Right renal pelvis (tissue), 4 donors: ENCODE measurements around the gene NAT8. TPM values are rescaled to one million over a fixed set of nuclear protein-coding genes. Genes with fewer than 3 reads are reported as not detected.
"Not testable (repeated sequence)": the region's sequence is repeated elsewhere in the genome, so short reads cannot be mapped to it uniquely, and the experiment has no call there.

ENCODE experiments used
- DNase-seq, 4 donors: peaks; one replicate each; pipeline ENCODE4 v3.0.0-alpha.2; 2013; ENCODE audit warnings: low read depth in 4 of 4, low spot score in 3 of 4, missing footprints in 1 of 4
- polyA plus RNA-seq, 4 donors: library from polyadenylated mRNA; unstranded; fragments of 120-200 nt; gene quantifications; one replicate each; pipeline ENCODE4 v1.2.1, GENCODE V29; 2013; ENCODE audit not compliant: insufficient read length in 4 of 4

The NAT8 gene, protein sequence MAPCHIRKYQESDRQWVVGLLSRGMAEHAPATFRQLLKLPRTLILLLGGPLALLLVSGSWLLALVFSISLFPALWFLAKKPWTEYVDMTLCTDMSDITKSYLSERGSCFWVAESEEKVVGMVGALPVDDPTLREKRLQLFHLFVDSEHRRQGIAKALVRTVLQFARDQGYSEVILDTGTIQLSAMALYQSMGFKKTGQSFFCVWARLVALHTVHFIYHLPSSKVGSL
- 10 to 100 TPM; 23.7 to 29.0 (median 24.6) TPM for polyA plus RNA-seq

DNA sequence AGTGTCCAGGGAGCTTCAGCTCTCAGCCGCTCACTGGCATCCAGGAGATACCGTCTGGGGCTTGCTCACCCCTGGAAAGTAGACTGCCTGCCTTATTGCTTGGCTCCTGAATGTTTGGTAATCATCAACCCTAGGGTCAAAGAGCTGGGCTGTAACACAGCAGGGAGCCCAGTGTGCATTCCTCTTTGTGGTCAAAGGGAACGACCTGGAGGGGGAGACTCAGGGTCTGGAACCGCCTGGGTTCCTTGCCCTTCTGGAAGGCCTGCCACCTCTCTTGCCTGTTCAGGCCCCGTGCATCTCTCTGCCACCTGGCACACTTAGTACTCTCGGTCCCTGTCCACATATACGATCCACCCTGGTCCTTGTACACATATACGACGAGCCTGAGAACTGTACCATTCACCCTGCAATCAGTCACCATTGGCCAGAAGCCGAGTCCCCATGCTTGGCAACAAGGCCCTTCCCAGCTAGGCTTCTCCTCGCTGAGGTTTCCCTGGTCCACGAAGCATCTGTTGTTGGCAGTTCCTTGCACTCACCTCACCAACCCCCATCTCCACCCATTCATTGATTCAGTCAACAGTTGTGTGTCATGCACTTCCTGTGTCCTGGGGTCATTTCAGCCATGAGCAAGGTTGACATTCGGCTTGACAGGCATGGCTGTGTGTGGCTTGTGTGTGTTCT is at the start of gene NAT8:
Gene NAT8, minus strand, starts transcription at position 85 of the 681 bp plus-strand sequence. CDS start 794 bp downstream, outside the sequence.
- no peak for DNase-seq

DNA sequence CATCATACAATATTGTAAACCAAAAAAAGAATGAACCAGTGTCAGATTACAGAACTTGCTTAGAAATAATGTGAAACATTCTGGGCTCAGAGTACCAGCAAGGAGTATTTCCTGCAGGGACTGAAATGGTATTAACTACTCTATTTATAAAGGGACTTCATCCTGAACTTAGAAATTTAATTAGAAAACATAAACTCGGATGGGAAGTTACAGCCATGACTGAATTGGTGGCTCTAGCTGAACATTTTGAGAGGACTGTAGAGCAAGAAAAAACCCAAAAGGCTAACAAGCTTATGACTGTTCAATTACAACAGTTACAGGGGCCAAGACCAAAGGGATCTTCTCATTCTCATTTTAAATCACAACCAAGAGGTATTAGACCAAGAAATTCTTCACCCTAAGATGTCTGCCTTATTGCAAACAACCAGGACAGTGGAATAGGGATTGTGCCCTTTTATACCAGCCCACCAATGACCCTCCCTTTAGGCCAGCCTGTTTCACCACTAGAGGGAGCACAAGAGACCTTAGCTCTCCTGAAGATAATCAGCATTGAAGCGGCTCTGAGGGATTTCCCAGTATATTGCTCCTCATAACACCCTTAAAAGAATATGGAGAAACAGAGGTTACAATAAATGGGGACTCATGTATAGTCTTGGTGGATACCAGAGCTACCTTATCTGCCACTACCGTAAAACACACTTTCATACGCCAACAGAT is 48.3 kb upstream of the NAT8 start:
- DNase-seq, result not testable (repeated sequence)

DNA sequence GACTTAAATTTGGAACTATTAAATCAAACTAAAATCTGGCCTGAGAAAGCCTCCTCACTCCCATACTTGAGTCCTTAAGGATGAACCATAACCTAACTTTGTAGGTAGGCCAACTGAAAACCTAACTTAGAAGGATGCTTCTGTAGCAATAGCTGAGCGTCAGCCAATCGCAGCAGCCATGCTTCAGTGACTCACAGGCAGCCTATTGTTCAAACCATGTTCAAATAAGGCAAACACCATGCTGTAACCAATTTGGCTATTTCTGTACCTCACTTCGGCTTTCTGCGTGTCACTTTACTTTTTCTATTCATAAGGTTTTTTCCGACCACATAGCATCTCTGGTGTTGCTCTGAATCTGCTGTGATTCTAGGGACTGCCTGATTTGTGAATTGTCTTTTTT is 46.3 kb upstream of the NAT8 start:
- not testable (repeated sequence) for DNase-seq

DNA sequence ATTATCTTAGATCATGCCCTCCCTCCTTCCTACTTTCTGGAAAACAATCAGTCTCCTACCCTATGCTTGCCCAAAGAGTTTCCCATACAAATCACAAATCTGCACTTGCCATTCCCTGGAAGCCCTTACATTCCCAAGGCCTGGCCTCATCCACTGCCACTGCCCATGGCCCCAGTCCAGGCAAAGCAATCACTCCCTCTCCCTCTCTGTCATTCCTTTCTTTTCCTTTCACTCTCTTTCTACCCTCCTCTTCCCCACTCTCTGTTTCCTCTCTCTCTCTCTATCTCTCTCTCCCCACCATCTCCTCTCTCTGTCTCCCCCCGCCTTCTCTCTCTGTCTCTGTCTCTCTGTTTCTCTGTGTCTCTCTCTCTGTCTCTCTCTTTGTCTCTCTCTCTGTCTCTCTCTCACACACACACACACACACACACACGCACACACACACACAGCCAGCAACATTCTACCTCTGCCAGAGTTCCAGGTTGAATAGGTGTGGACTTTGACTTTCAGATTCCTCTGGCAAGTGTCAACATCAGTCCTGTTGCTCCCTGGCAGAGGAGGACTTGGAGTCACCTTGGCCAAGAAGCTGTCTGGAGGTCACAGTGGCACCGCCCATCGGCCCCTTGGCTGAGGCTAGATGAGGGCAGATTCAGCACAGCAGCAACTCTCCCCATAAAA is 43.7 kb upstream of the NAT8 start:
- DNase-seq, result no peak

DNA sequence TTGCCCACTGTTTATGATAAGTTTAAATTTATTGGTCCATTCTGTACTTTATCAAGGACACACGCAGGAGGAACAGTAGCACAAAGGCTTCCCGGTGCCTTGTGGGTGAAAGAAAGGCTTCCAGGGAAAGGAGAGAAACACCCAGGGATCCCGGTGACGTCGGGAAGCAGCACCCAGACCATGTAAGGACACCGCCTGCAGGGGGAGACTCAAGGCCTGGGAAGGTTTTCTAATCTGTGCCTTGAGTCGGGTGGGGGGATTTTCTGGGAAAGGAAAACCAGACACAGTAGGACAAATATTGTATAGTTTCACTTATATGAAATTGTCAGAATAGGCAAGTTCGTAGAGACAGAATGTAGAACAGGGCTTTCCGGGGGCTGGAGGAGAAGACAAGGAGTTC is 42.7 kb upstream of the NAT8 start:
- DNase-seq, result not testable (repeated sequence)

DNA sequence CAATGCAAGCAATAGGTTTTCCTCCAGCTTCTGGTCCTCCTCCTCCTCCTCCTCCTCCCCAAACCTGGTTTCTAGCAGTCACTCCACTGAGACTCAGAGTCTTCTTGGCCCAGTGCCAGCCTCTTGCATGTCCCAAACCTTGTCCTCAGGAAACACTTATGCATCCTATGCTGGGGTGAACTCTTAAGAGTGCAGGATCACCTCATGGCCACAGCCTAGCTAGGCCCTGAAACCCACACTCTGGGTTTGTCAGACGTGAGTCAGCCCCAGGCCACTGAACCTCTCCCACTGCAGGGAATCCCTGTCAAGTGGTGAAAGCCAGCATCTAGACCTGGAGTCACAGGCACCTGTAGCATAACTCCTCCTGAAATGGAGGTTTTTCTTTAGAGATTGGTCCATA is 42.1 kb upstream of the NAT8 start:
- not testable (repeated sequence) for DNase-seq

DNA sequence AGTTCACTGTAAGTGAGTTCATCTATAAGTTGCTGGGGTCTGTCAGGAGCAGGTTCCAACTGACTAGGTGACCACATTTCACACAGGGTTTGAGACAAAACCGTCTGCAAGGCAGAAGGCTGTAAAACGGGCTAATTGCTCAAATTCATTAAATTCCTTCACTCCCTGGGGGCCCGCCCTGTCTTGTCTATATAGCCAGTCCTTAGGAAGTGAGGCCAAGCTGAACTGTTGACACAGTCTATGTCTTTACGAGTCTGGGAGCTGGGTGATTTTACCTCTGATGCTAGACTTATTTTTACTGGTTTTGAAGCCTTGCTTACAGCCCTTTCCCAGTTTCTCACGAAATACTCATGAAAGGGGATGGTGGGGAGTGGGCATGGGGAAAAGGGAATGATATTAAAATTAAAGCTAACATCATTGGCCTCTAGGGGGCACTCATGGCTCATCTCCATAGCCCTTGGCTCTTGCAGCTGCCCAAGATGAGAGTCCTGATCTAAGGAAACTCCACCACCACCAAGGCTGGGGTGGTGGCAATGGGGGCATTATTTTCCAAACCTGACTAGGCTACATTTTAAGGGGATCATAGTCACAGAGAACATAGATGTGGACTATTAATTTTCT is 37.8 kb upstream of the NAT8 start:
- DNase-seq, result peak in 1 of 4 donors; percentile 20

DNA sequence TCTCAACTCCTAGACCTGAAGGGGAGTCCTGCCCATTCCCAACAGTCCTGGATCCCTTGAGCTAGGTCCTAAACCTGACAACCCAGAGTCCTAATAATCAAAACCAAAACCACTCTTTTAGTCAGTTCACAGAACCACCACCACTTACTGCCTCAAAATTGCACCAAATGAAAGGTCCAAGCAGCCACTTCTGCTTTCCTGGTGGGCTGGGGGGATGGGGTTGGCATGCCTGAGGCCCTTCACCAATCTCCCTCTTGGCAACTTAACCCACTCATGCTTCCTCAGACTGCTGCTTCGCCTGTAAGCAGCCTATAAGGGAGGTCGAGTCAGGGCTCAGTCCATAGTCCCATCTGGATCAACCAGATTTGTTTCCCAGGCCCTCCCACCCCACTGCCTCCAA is 37.0 kb upstream of the NAT8 start:
- not testable (repeated sequence) for DNase-seq

DNA sequence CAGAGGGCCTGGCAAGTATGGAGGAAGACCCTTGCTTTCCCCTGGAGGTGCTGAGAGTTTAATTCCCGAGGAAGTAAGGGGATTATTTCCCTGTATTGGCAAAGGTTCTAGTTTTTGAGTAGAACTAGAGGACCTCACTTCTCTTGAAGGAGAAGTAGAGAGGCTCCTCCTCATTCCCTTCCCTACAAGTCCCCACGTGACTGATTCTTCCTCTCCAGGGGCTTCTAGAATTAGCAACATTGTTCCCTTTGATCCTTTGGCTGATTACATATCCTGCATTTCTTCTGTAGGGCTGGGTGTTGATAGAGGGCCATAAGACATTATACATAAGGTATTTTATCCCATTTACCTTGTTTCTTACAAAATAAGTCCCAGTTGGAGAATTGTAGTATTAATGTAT is 35.8 kb upstream of the NAT8 start:
- not testable (repeated sequence) for DNase-seq

DNA sequence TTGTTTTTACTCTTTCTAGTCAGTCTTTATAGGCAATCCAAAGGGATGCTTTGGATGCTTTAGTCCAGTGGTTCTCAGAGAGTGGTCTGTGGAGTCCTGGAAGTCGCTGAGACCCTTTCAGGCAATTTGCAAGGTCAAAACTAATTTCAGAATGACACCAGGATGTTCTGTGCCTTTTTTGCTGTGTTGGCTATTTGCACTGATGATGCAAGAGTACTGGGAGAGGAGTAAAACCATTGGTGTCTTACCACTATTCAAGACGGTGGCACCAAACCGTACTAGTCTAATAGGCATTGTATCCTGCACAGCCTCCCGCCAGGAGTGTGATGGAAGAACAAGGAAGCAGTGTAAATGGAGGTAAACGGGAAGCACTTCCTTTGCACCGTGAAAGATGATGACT is 34.0 kb upstream of the NAT8 start:
- not testable (repeated sequence) for DNase-seq

DNA sequence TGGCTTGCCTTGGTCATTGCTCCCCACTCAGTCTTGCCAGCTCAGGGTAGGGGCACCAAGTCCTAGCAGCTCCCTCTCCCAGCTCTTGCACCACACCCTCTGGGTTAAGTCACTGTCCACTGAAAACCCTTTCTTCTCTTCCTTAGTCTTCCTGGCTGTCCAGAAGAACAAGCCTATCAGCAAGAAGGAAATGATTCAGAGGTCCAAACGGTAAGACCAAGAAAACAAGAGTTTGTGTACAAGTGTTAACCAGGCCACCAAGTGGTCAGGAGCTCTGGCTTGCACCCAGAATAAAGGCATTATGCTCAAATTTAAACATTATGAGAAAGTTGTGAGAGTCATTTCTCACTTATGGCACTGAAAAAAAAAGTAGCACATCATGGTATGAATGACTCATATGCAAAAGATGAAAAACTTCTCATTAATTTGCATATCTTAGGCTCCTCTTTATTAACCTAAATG is 32.5 kb upstream of the NAT8 start:
- not testable (repeated sequence) for DNase-seq

DNA sequence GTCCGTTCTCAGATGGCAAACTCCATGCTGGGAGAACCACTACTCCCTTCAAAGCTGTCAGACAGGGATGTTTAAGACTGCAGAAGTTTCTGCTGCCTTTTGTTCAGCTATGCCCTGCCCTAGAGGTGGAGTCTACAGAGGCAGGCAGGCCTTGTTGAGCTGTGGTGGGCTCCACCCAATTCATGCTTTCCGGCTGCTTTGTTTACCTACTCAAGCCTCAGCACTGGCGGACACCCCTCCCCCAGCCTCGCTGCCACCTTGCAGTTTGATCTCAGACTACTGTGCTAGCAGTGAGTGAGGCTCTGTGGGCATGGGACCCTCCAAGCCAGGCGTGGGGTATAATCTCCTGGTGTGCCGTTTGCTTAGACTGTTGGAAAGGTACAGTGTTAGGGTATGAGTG is 27.8 kb upstream of the NAT8 start:
- DNase-seq, result not testable (repeated sequence)

DNA sequence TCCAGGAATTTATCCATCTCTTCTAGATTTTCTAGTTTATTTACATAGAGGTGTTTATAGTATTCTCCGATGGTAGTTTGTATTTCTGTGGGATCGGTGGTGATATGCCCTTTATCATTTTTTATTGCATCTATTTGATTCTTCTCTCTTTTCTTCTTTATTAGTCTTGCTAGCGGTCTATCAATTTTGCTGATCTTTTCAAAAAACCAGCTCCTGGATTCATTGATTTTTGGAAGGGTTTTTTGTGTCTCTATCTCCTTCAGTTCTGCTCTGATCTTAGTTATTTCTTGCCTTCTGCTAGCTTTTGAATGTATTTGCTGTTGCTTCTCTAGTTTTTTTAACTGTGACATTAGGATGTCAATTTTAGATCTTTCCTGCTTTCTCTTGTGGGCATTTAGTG is 25.0 kb upstream of the NAT8 start:
- not testable (repeated sequence) for DNase-seq

DNA sequence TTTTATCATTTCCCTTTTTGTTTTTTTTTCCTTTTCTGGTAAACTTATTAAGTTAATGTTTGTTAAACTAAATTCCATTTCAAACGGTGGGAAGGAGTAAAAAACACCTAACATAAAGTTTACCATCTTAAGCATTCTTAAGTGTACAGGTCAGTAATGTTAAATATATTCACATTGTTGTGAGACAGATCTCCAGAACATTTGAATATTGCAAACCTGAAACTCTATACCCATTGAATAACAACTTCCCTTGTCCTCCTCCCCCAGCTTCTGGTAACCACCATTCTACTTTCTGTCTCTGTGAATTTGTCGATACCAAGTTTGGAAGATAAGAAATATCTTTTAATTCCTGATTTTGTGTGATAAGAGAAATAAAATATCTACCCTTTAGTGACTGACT is 12.0 kb upstream of the NAT8 start:
- no peak for DNase-seq

DNA sequence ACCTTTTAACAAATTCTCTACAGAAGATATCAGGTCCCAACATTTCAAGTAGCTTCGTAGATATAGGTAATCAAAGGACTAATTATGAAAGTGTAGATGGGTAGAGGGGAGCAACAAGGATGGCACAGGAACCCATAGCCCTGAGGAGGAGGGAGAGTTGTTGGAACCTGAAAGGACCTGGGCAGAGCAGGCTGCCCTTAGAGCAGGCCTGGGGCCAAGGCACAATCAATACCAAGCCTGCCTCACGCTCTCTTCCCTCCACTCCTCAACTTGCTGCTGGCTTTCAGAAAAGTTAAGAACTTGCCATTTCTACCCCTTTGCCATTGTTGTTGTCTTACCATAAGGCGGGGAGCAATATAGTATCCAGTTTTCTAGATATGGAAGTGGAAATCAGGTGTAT is 10.1 kb upstream of the NAT8 start:
- DNase-seq, result no peak

DNA sequence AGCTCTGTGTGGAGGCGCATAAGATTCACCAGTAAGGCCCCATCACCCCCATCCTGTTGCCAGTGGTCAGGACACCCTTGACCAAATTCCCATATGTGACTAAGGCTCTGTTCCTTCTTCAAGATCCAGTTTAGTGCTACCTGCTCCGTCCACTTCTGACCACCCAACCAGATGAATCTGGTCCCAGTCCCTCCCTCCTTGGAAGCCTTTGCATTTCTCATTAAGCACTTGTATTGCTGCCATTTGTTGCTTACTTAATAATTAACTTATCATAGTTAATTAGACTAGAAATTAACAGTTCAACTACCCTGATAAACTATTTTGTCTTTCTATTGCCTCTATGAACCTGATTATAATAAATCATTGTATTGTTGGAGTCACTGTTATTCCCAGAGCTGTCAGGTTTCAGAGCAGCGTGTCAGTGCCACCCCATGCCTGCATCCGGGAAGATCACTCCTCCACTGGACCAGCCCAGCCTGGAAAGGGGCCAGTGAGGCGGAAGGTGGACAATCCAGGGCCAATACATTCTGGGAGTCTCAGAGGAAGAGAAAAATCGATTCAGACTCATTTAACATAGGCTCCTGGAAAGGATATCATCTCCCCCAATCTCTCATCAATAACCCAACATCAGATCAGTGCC is 9.5 kb upstream of the NAT8 start:
- DNase-seq, result no peak

DNA sequence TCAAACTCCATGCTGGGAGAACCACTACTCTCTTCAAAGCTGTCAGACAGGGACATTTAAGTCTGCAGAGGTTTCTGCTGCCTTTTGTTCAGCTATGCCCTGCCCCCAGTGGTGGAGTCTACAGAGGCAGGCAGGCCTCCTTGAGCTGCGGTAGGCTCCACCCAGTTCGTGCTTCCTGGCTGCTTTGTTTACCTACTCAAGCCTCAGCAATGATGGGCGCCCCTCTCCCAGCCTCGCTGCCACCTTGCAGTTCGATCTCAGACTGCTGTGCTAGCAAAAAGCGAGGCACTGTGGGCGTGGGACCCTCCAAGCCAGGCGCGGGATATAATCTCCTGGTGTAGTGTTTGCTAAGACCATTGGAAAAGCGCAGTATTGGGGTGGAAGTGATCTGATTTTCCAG is 5.5 kb upstream of the NAT8 start:
- DNase-seq, result not testable (repeated sequence)

DNA sequence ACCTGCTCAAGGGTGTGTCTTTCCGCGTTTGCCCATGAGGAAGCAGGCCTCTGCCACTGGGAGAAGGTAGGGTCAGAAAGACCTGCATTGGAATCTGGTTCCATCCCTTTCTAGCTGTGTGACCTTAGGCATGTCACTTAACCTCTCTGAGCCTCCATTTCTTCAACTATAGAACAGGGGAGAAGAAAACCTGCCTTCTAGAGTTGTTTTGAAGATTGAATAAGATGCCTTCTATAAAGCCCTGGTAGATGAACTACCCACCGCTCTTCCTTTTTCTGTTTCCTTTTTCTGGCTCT is 507 bp downstream of the NAT8 start:
- no peak for DNase-seq

DNA sequence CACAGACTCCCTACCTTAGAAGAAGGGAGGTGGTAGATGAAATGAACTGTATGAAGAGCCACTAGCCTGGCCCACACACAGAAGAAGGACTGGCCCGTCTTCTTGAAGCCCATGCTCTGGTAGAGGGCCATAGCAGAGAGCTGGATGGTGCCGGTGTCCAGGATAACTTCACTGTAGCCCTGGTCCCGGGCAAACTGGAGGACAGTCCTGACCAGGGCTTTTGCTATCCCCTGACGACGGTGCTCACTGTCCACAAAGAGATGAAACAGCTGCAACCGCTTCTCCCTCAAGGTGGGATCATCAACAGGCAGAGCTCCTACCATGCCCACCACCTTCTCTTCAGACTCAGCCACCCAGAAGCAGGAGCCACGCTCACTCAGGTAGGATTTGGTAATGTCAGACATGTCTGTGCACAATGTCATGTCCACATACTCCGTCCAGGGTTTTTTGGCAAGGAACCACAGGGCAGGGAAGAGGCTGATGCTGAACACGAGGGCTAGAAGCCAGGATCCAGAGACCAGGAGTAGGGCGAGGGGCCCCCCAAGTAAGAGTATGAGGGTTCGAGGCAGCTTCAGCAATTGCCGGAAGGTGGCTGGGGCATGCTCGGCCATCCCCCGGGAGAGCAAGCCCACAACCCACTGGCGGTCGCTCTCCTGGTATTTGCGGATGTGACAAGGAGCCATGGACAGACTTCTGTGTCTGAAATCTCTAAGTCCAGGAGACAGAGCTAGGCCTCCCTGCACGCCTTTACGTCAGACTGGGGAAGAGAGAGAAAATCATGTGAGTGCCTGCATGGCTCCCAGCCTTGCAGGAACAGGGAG is 1.1 kb downstream of the NAT8 start:
- DNase-seq, result no peak
